G401 (cell line): ENCODE data around the gene PTPN4. TPM values are rescaled to one million over a fixed set of nuclear protein-coding genes. Genes with fewer than 3 reads are reported as not detected.
A peak's percentile ranks its signal among the peaks of the same experiment; 100 is the strongest.
"Not testable (repeated sequence)": the region's sequence is repeated elsewhere in the genome, so short reads cannot be mapped to it uniquely, and the experiment has no call there.

Source experiments
- DNase-seq: peaks from one replicate; pipeline ENCODE4 v3.0.0-alpha.2; 2015; ENCODE audit warnings: low spot score
- in situ Hi-C: cut with HindIII; loops from 2 replicates; pipeline ENCODE4 v1.10.0; 2016; ENCODE audit warnings: low sequenced_read_pairs, mixed read lengths
- total RNA-seq: library from RNA; depleted of rRNA; stranded (reverse); fragments of >200 nt; shearing (Covaris generic); gene quantifications from 2 replicates; pipeline ENCODE4 v1.2.3, GENCODE V29; 2014

Gene PTPN4
- total RNA-seq, 1 experiment from 2014 or later: 33.9 TPM

DNA sequence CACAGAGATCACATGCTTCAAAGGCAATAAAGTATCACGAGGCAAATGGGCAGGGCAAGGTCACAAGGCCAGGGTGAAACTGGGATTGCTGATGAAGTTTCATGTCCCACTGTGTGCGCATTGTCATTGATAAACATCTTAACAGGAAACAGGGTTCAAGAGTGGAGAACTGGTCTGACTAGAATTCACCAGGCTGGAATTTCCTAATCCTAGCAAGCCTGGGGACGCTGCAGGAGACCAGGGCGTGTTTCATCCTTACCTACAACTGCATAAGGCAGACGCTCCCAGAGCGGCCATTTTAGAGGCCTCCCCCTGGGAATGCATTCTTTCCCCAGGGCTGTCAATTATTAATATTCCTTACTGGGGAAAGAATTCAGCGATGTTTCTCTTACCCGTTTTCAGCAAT is 33.2 kb downstream of the PTPN4 start:
- in situ Hi-C loops: no loop called here
- no peak for DNase-seq

DNA sequence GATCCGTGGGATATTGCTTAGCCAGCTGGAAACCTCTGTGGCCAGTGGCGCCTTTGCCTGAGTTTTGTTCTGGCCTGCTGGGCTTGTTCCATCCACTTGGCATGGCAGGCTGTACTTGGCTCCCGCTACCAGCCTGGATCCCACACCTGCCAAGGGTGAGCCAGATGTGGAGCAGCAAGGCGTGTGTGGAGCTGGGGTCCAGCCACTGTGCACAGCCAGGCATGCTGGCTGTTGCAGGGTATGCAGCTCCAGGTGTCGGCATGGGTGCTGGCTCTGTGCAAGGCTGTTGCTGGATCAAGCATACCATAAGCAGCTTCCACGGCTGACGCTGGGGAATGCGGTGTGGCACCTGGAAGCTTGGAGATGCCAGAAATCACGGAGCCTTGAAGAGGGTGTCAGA is 34.5 kb downstream of the PTPN4 start:
- no peak for DNase-seq

GRCh38 chr2:119795309-119796303 is 35.9 kb downstream of the PTPN4 start:
- DNase-seq: no peak
- in situ Hi-C loops: no loop called here

More for the DNA sequence above, 34.5 kb downstream of the PTPN4 start:
- in situ Hi-C loops: no loop called here

DNA sequence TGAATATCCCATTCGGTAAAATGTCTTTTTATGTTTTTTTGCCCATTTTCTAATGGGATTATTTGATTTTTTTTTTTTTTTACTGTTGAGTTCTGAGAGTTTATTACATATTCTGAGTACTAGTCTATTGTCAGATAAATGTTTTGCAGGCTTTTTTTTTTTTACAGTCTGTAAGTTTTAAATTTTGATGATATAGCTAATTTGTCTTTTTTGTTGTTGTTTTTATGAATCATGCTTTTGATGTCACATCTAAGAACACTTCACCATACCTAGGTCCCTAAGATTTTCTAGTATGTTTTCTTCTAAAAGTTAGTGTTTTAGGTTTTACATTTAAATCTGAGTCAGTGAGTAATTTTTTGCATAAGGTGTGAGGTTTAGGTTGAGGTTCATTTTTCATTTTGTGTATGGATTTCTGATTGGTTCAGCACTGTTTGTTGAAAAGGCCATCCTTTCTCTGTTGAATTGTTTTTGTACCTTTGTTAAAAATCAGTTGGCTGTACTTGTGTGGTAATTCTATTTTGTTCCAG is 40.7 kb downstream of the PTPN4 start:
- in situ Hi-C loops: no loop called here

DNA sequence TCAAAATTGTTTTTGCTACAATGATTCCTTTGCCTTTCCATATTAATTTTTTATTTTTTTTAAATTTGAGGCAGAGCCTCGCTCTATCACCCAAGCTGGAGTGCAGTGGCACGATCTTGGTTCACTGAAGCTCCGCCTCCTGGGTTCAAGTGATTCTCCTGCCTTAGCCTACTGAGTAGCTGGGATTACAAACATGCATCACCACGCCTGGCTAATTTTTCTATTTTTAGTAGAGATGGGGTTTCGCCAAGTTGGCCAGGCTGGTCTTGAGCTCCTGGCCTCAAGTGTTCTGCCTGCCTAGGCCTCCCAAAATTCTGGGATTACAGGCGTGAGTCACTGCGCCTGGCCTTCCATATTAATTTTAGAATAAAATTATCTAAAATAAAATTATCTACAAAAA is 41.3 kb downstream of the PTPN4 start:
- no peak for DNase-seq
- in situ Hi-C loops: no loop called here

More for the DNA sequence above, 40.7 kb downstream of the PTPN4 start:
- no peak for DNase-seq

DNA sequence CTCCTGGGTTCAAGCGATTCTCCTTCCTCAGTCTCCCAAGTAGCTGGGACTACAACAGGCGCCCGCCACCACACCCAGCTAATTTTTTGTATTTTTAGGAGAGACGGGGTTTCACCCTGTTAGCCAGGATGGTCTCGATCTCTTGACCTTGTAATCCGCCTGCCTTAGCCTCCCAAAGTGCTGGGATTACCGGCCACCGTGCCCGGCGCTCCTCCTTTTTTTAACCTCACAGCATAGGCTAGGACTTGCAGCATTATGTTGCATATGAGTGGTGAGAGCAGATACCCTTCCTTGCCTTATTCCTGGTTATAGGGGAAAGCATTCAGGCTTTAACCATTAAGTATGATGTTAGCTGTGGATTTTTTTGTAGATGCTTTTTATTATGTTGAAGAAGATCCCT is 42.3 kb downstream of the PTPN4 start:
- DNase-seq, in situ Hi-C loops: not testable (repeated sequence)

DNA sequence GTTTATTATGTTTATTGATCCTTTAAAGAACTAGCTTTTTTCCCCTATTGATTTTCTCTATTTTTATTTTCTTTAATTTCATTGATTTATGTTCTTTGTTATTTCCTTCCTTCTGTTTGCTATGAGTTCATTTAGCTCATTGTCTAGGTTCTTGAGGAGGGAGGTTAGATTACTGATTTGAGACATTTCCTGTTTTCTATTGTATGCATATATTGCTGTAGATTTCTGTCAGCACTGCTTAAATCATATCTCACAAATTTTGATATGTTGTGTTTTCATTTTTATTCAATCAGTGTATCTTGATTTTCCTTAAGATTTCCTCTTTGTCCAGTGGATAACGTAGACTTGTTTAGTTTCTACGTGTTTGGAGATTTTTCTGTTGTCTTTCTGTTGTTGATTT is 43.4 kb downstream of the PTPN4 start:
- DNase-seq: no peak
- in situ Hi-C loops: no loop called here

GRCh38 chr2:119804409-119804808 is 44.7 kb downstream of the PTPN4 start:
- DNase-seq, in situ Hi-C loops: not testable (repeated sequence)

GRCh38 chr2:119808516-119809147 is 48.9 kb downstream of the PTPN4 start:
- in situ Hi-C loops: no loop called here
- no peak for DNase-seq

DNA sequence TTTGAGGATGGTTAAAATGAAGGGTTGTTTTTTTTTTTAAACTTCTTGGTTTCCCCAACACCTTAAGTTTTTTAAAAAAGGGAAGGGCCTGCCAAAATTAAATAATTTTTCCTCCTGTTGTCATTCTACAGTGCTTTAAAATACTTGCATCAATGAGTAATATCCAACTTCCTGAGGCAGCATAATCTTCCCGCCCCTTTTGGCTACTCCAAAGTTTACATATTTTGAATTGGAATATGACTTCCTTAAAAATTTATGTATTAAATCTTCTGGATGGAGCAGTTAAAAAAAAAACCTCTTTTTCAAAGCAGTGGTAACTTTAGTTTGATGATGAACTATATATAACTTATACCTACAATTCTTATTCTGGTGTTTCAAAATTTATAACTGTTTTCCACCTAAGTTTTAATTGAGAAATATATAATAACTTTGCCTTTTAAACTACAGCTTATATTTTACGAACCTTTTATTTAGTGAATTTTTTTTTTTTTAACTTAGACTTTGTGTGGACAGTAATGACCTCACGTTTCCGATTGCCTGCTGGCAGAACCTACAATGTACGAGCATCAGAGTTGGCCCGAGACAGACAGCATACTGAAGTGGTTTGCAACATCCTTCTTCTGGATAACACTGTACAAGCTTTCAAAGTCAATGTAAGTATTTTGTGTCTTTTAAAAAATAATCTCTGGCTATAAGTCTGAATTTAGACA is 49.8 kb downstream of the PTPN4 start:
- in situ Hi-C loops: no loop called here

DNA sequence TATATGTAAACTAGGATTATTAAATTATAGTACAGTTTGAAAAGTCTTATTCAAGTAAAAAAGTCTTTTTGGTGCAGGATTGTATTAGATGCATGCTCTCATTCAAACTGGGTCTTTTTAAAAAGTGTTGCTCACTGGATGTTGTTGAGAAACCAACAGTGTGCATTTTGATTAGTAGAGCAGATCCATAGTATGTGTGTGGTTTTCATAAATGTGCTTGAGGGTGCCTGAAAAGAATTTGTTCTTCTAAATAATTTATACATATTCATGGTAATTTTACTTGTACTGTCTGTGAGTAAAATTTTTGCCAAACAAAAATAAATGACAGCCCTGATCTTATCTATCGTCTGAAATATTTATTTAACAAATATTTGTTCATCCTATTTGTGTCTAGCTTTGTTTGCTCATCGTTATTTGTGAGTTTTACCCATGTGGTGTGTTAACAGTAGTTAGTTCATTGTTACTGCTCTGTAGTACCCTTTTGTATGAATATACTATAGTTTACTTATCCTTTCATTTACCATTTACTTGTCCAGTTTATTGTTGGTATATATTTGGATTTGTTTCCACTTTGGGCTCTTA is 50.4 kb downstream of the PTPN4 start:
- in situ Hi-C loops: no loop called here
- DNase-seq: no peak

More for the DNA sequence above, 49.8 kb downstream of the PTPN4 start:
- DNase-seq: peak; percentile 51

GRCh38 chr2:119814216-119814615 is 54.5 kb downstream of the PTPN4 start:
- in situ Hi-C loops: no loop called here
- no peak for DNase-seq

DNA sequence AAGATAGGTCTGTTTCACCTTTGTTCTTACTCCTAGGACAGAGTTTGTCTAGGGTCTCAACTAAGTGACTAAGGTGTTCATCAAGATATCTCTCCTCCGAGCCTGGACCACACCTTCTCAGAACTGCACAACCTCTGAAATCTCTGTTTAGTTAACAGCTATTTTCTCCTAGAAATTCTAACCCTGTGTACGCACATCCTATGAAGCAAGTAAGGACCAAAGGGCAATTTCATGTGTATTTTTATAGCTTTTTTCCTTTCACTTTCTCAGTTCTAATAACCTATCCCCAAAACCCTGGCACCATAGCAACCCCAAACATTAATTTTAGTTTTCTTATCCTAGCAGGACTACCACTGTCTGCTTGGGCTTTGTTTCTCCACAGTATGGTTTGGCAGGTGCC is 59.1 kb downstream of the PTPN4 start:
- DNase-seq: no peak
- in situ Hi-C loops: no loop called here

GRCh38 chr2:119819846-119820245 is 60.1 kb downstream of the PTPN4 start:
- in situ Hi-C loops: no loop called here
- no peak for DNase-seq

DNA sequence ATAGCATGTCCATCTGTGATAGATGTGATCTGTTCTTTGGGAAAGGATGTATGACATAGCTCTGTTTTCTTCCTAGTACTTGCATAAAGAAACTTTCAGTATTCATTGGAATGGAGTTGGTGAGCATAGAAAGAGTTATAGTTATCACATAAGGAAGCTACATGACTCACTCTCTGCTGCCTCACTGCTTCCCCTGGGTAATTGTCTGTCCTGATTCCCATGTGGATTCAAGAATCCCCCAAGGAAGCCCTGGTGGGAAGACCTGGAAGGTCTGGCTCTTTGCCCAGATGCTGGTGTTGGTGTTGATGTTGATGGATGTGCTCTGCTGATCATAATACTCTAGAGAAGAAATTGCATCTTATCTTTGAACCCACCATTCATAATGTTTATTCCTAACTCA is 60.6 kb downstream of the PTPN4 start:
- in situ Hi-C loops: no loop called here
- no peak for DNase-seq

- DNase-seq: no peak
- in situ Hi-C loops: no loop called here
Measured at GRCh38 chr2:119821266-119821665, 61.5 kb downstream of the PTPN4 start.

GRCh38 chr2:119823734-119824334 is 64.1 kb downstream of the PTPN4 start:
- in situ Hi-C loops: no loop called here
- DNase-seq: peak; percentile 46

GRCh38 chr2:119826370-119826961 is 66.7 kb downstream of the PTPN4 start:
- in situ Hi-C loops: no loop called here
- peak; percentile 67 for DNase-seq
